H9 (cell line): ENCODE measurements around the gene TBCEL. TPM values are rescaled to one million over a fixed set of nuclear protein-coding genes. Genes with fewer than 3 reads are reported as not detected.

Experiments
- DNase-seq: peaks from one replicate; pipeline ENCODE4 v3.0.0-alpha.2; 2017
- H2AFZ ChIP-seq: one replicate; pipeline ENCODE4 v1.6.1; 2013; ENCODE audit warnings: mild to moderate bottlenecking, low read length, control low read depth, moderate library complexity
- H2AK5ac ChIP-seq: 2 replicates; pipeline ENCODE4 v1.6.1; 2013; ENCODE audit warnings: low read length, control low read depth, mixed read lengths; ENCODE audit not compliant: insufficient read length
- H2BK120ac ChIP-seq: one replicate; pipeline ENCODE4 v1.6.1; 2013; ENCODE audit warnings: low read depth, mild to moderate bottlenecking, low read length, control low read depth, inconsistent platforms; ENCODE audit not compliant: poor library complexity, severe bottlenecking
- H2BK12ac ChIP-seq: 2 replicates; pipeline ENCODE4 v1.6.1; 2013; ENCODE audit warnings: low read length, control low read depth, mixed read lengths, low read depth; ENCODE audit not compliant: insufficient read length
- H2BK15ac ChIP-seq: 2 replicates; pipeline ENCODE4 v1.6.1; 2013; ENCODE audit warnings: low read depth, low read length, control low read depth
- H2BK20ac ChIP-seq: one replicate; pipeline ENCODE4 v1.6.1; 2013; ENCODE audit warnings: low read depth, mild to moderate bottlenecking, low read length, control low read depth, inconsistent platforms; ENCODE audit not compliant: poor library complexity, severe bottlenecking
- H2BK5ac ChIP-seq: 2 replicates; pipeline ENCODE4 v1.6.1; 2013; ENCODE audit warnings: low read length, control low read depth, mixed read lengths; ENCODE audit not compliant: insufficient read length
- H3K14ac ChIP-seq: 2 replicates; pipeline ENCODE4 v1.6.1; 2013; ENCODE audit warnings: low read length, control low read depth; ENCODE audit not compliant: insufficient read depth
- H3K18ac ChIP-seq: 2 replicates; pipeline ENCODE4 v1.6.1; 2013; ENCODE audit warnings: low read depth, mild to moderate bottlenecking, mixed read lengths, low read length, control low read depth; ENCODE audit not compliant: insufficient read length
- H3K23ac ChIP-seq: 2 replicates; pipeline ENCODE4 v1.6.1; 2013; ENCODE audit warnings: low read length, control low read depth, mixed read lengths, low read depth; ENCODE audit not compliant: insufficient read length
- H3K23me2 ChIP-seq: 2 replicates; pipeline ENCODE4 v1.6.1; 2013; ENCODE audit warnings: low read depth, mild to moderate bottlenecking, mixed read lengths, low read length, control low read depth; ENCODE audit not compliant: insufficient read length, poor library complexity, severe bottlenecking
- H3K27ac ChIP-seq: 2 replicates; pipeline ENCODE4 v1.5.1; 2013; ENCODE audit warnings: low read length, control low read depth, mixed read lengths, low read depth; ENCODE audit not compliant: insufficient read length
- H3K27me3 ChIP-seq: 2 replicates; pipeline ENCODE4 v1.6.1; 2013; ENCODE audit warnings: low read length, control low read depth, inconsistent platforms; ENCODE audit not compliant: insufficient read depth
- H3K4ac ChIP-seq: 2 replicates; pipeline ENCODE4 v1.6.1; 2013; ENCODE audit warnings: low read depth, mild to moderate bottlenecking, control low read depth, inconsistent platforms, low read length, moderate library complexity
- H3K4me1 ChIP-seq: 2 replicates; pipeline ENCODE4 v1.6.1; 2013; ENCODE audit warnings: low read length, control low read depth, inconsistent platforms; ENCODE audit not compliant: insufficient read depth
- H3K4me2 ChIP-seq: 2 replicates; pipeline ENCODE4 v1.6.1; 2013; ENCODE audit warnings: low read length, control low read depth, mixed read lengths; ENCODE audit not compliant: insufficient read length, insufficient read depth
- H3K56ac ChIP-seq: 2 replicates; pipeline ENCODE4 v1.6.1; 2013; ENCODE audit warnings: low read depth, mild to moderate bottlenecking, mixed read lengths, low read length, control low read depth; ENCODE audit not compliant: insufficient read length
- H3K79me1 ChIP-seq: 2 replicates; pipeline ENCODE4 v1.6.1; 2013; ENCODE audit warnings: low read depth, mild to moderate bottlenecking, moderate library complexity, low read length, control low read depth, inconsistent platforms; ENCODE audit not compliant: insufficient read depth, poor library complexity, severe bottlenecking
- H3K79me2 ChIP-seq: 2 replicates; pipeline ENCODE4 v1.6.1; 2013; ENCODE audit warnings: low read length, control low read depth, inconsistent platforms; ENCODE audit not compliant: insufficient read depth
- H3K9ac ChIP-seq: 2 replicates; pipeline ENCODE4 v1.6.1; 2013; ENCODE audit warnings: low read length, control low read depth, mixed read lengths; ENCODE audit not compliant: insufficient read length; ENCODE audit errors: extremely low read depth
- H3K9me3 ChIP-seq: one replicate; pipeline ENCODE4 v1.6.1; 2013; ENCODE audit warnings: low read depth, low read length, inconsistent platforms; ENCODE audit not compliant: control insufficient read depth
- H3T11ph ChIP-seq: one replicate; pipeline ENCODE4 v1.6.1; 2013; ENCODE audit warnings: mild to moderate bottlenecking, low read length, control low read depth, inconsistent platforms
- H4K20me1 ChIP-seq: one replicate; pipeline ENCODE4 v1.6.1; 2013; ENCODE audit not compliant: control insufficient read depth, insufficient read length, insufficient read depth
- H4K5ac ChIP-seq: 2 replicates; pipeline ENCODE4 v1.6.1; 2013; ENCODE audit warnings: low read depth, mild to moderate bottlenecking, mixed read lengths, low read length, control low read depth; ENCODE audit not compliant: insufficient read length
- H4K8ac ChIP-seq: replicated peaks from 2 replicates; pipeline ENCODE4 v1.6.1; 2013; ENCODE audit warnings: low read length, control low read depth, mixed read lengths, low read depth; ENCODE audit not compliant: insufficient read length
- H4K91ac ChIP-seq: 2 replicates; pipeline ENCODE4 v1.6.1; 2013; ENCODE audit warnings: low read depth, mild to moderate bottlenecking, moderate library complexity, mixed read lengths, low read length, control low read depth; ENCODE audit not compliant: insufficient read length
- H3K27ac Mint-ChIP-seq, 3 experiments: 2 replicates in 2 of 3; 3 replicates in 1 of 3; pipeline ENCODE4 v1.8.0; 2020 to 2021; ENCODE audit warnings: mixed read lengths in 3 of 3, mild to moderate bottlenecking in 1 of 3, moderate library complexity in 1 of 3
- H3K27me3 Mint-ChIP-seq: 2 replicates; pipeline ENCODE4 v1.8.0; 2021; ENCODE audit warnings: low read depth, mild to moderate bottlenecking, moderate library complexity, mixed read lengths
- H3K36me3 Mint-ChIP-seq, 3 experiments: 2 replicates in 2 of 3; 3 replicates in 1 of 3; pipeline ENCODE4 v1.8.0; 2020 to 2021; ENCODE audit warnings: low read depth in 3 of 3, mixed read lengths in 3 of 3; ENCODE audit not compliant: insufficient read depth in 1 of 3
- H3K4me1 Mint-ChIP-seq, 2 experiments: 2 replicates each; pipeline ENCODE4 v1.8.0; 2020; ENCODE audit warnings: mixed read lengths in 2 of 2
- H3K4me3 Mint-ChIP-seq, 2 experiments: 2 replicates in 1 of 2; 3 replicates in 1 of 2; pipeline ENCODE4 v1.8.0; 2020 to 2021; ENCODE audit warnings: mild to moderate bottlenecking in 2 of 2, mixed read lengths in 2 of 2, moderate library complexity in 1 of 2
- H3K9me3 Mint-ChIP-seq, 2 experiments: 2 replicates in 1 of 2; 3 replicates in 1 of 2; pipeline ENCODE4 v1.8.0; 2020; ENCODE audit warnings: mild to moderate bottlenecking in 2 of 2, mixed read lengths in 2 of 2, moderate library complexity in 1 of 2
- CTCF ChIP-seq: fragments of 200-600 bp; sonication (generic); conservative IDR thresholded peaks from 3 replicates; pipeline ENCODE4 v1.8.0; 2021; ENCODE audit warnings: antibody characterized with exemption, mild to moderate bottlenecking
- WGBS: extraction: QIAGEN DNeasy Blood & Tissue Kit; methylation state at CpG from one replicate; pipeline ENCODE4 v1.1.7; 2013; ENCODE audit warnings: missing lambda C conversion rate, low lambda C conversion rate, mixed read lengths; ENCODE audit not compliant: insufficient read length; ENCODE audit errors: extremely low coverage; 5-methylcytosine and 5-hydroxymethylcytosine counted together
- total RNA-seq: library from RNA; stranded (reverse); gene quantifications from 2 replicates; pipeline ENCODE4 v1.2.1, GENCODE V29; 2021

Gene TBCEL
- total RNA-seq, 1 experiment from 2014 or later, result 17.3 TPM

GRCh38 chr11:121100943-121101342 is 77.0 kb downstream of the TBCEL start, which contains the start of gene TECTA:
Gene TECTA, plus strand, starts transcription at chr11:121101243. Its CDS starts 1,423 bp downstream, at chr11:121102666.
- no peaks in the 10 kb centered on the region for H3K9me3 Mint-ChIP-seq
- H3K56ac ChIP-seq, result no peak within 1 kb of the TSS
- no peak within 1 kb of the TSS for H2AFZ ChIP-seq

More at GRCh38 chr11:121100943-121101342, 77.0 kb downstream of the TBCEL start, which contains the start of gene TECTA:
- H3K4ac ChIP-seq, result no peak within 1 kb of the TSS
- Mint-ChIP-seq H3K27me3 (no peaks in the 10 kb centered on the region), H3K36me3 (no peaks in the 10 kb centered on the region; a peak in 1 of 7 replicates), H3K4me1 (peaks cover 31 to 42% of the 10 kb centered on the region in 2 experiments), H3K4me3 (no peak within 1 kb of the TSS; a peak in 1 of 5 replicates), H3K27ac (peak within 1 kb of the TSS in 1 of 3 experiments; percentile 34; a peak in 2 of 7 replicates)
- no peak for DNase-seq
- no peaks in the 10 kb centered on the region for H4K20me1 ChIP-seq
- no peak within 1 kb of the TSS for H2BK20ac ChIP-seq
- no peaks in the 10 kb centered on the region for H3K23me2 ChIP-seq
- TF ChIP-seq CTCF, result no peak
- no peak within 1 kb of the TSS for H3K14ac ChIP-seq
- no peaks in the 10 kb centered on the region for H3K4me1 ChIP-seq
- H3K4me2 ChIP-seq, result no peak within 1 kb of the TSS
- no peak within 1 kb of the TSS for H2BK5ac ChIP-seq
- no peak within 1 kb of the TSS for H4K91ac ChIP-seq
- no CpG with 5 or more reads among the region's 2 CpGs for WGBS
- H2AK5ac ChIP-seq, result no peak within 1 kb of the TSS
- no peaks in the 10 kb centered on the region for H3K9me3 ChIP-seq
- H4K8ac ChIP-seq, result no peak within 1 kb of the TSS
- no peak within 1 kb of the TSS for H4K5ac ChIP-seq
- H3K27me3 ChIP-seq, result no peaks in the 10 kb centered on the region
- H3K18ac ChIP-seq, result no peak within 1 kb of the TSS
- H3T11ph ChIP-seq, result no peak within 1 kb of the TSS
- H2BK120ac ChIP-seq, result no peak within 1 kb of the TSS
- no peaks in the 10 kb centered on the region for H3K79me1 ChIP-seq
- no peak within 1 kb of the TSS for H2BK15ac ChIP-seq
- H3K9ac ChIP-seq, result no peak within 1 kb of the TSS
- no peaks in the 10 kb centered on the region for H3K79me2 ChIP-seq
- H2BK12ac ChIP-seq, result no peak within 1 kb of the TSS
- H3K23ac ChIP-seq, result no peak within 1 kb of the TSS
- H3K27ac ChIP-seq, result no peak within 1 kb of the TSS
